M059J (cell line): ENCODE results near the gene KIAA1210. TPM values are rescaled to one million over a fixed set of nuclear protein-coding genes. Genes with fewer than 3 reads are reported as not detected.
A peak's percentile ranks its signal among the peaks of the same experiment; 100 is the strongest.
"Not testable (repeated sequence)": the region's sequence is repeated elsewhere in the genome, so short reads cannot be mapped to it uniquely, and the experiment has no call there.

Experiments used
- DNase-seq: peaks from one replicate; pipeline ENCODE4 v3.0.0-alpha.2; 2012; ENCODE audit warnings: low read depth
- total RNA-seq: library from RNA; depleted of rRNA; stranded (reverse); fragments of >200 nt; shearing (Covaris generic); gene quantifications from 2 replicates; pipeline ENCODE4 v1.2.3, GENCODE V29; 2014; rRNA removed

KIAA1210 gene
- total RNA-seq, 1 experiment from 2014 or later, result 0.02 TPM

DNA sequence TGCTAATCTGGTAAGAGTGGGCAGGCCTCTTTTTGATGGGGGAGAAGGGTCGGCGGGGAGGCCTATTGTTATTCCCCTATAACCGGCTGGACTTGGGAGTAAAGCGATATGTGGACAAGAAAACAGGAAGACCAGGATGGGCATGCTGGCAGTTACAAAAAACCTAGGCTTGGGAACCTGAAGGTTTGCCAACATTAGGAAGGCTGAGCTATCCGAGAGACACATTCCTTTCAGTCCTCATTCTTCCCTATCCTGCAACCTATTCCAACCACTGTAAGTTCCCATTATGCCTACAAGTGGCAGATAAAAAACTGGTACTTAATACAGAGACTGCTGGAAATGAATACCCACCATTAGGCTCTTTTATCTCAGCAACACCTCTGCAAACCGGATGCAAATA lies 87.2 kb downstream of the KIAA1210 start:
- DNase-seq, result peak; percentile 66

DNA sequence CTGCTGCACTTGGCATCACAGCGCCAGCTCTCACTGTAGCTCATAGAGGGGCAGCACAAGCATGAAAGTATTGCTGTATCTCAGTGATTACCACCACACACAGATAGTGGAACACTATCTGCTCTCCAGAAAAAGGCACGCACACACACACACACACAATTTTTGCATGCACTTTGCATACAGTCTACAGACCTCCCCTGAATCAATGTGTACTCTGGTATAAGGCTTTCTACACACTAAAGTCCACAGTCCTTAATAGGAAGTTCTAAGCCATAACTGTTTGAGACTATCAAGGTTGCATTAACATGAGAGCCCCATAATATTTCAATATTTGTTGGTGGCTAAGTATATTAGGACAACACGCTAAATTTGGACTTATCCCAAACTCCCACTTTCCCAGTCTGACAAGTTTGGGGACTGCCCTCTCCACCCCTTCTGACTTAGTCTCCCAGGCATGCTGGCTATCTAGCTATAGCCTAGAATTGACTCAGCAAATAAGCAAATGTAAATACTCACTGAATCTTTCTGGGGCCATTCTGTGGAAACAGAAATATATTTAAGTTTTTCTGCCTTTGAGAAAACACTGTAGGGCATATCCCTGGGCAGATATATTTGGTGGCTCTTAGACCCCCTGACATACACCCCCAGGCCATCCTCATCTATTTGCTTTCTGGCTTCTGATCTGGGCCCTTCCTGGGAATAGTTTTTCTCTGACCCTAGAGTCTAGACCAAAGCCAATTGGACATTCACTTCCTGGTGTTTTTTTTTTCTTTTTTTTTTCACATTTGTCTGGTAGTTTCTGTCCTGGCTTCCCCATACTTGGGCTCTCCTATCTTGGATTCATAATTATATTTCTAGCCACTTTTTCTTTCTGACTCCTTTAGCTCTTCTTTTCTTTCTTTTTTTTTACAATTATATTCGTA lies 91.2 kb downstream of the KIAA1210 start:
- DNase-seq, result no peak

DNA sequence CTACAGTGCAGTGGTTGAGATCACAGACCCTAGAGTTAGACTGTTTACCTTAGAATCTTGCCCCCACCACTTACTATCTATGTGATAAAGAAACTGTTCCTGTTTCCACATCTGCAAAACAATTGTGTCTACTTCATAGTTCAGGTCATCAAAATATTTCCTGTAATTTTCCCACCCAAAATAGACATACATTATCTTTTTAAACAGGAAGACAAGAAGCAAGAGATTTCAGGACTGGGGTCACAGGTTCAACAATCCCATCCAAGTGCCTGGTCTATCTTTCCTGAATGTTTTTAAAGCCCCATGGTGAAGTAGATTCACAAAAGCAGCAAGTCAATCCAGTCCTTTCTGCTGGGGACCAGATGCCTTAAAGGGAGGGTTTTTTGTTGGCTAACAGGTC lies 96.6 kb downstream of the KIAA1210 start:
- DNase-seq, result no peak

DNA sequence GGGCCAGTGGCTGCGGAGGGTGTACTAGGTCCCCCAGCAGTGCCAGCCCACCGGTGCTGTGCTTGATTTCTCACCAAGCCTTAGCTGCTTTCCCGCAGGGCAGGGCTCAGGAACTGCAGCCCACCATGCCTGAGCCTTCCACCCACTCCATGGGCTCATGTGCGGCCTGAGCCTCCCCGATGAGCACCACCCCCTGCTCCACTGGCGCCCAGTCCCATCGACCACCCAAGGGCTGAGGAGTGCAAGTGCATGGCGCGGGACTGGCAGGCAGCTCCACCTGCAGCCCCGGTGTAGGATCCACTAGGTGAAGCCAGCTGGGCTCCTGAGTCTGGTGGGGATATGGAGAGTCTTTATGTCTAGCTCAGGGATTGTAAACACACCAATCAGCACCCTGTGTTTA lies 98.0 kb downstream of the KIAA1210 start:
- not testable (repeated sequence) for DNase-seq

DNA sequence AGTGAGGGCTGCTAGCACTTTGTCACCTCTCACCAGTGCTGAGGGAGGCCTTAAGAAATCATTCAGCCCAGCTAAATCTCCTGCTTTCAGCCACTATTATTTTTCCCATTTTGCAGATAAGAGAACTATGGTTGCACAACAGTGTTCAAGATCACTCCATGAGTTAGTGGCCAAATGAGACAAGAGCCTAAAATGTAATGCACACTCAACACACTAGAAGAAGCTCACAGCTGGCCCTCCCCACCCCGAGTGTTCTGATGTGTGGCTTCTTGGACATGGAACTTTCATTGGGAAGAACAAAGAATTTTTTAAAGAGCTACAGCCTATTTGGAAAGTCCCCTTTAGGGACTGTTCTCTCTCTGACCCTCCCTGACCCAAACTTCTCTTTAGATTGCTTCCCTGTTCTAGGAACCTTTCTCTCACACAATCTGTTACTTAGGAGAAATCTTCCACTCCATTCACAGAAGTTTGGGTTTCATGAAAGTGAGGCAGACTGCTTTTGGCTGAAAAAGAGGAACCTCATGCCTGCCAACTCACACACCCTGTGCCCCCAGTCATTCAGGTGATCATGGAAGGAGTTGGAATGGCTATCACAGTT lies 98.8 kb downstream of the KIAA1210 start:
- no peak for DNase-seq

Other genes with a start within 250 kb of the KIAA1210 start
- 5.6 and 8.7 TPM in 2 replicates for gene LONRF3, start 153.2 kb downstream of the KIAA1210 start, total RNA-seq
- gene CT47C1, start 54.8 kb downstream of the KIAA1210 start, total RNA-seq, result 0.39 TPM in 1 of 2 replicates, not detected in the other
- 563 and 702 TPM in 2 replicates for gene PGRMC1, start 108.5 kb upstream of the KIAA1210 start, total RNA-seq